ENCODE data around the gene SCYL3. TPM values are rescaled to one million over a fixed set of nuclear protein-coding genes. Genes with fewer than 3 reads are reported as not detected.

Gene SCYL3
- polyA plus RNA-seq, 1 experiment = 6.1 TPM

GRCh38 chr1:169860187-169860586, 33.5 kb downstream of the SCYL3 start:
- no peak for DNase-seq (ENCODE audit: low read depth)
- Histone ChIP-seq H3K4me3 (ENCODE audit: low read depth, low read length) (no peak overlapping the region), H3K27me3 (ENCODE audit: control insufficient read depth, insufficient read depth, low read length) (no peaks in the 10 kb centered on the region), H3K36me3 (ENCODE audit: control insufficient read depth, insufficient read depth, low read length) (peaks cover 14% of the 10 kb centered on the region)
- TF ChIP-seq, protein P1, sequence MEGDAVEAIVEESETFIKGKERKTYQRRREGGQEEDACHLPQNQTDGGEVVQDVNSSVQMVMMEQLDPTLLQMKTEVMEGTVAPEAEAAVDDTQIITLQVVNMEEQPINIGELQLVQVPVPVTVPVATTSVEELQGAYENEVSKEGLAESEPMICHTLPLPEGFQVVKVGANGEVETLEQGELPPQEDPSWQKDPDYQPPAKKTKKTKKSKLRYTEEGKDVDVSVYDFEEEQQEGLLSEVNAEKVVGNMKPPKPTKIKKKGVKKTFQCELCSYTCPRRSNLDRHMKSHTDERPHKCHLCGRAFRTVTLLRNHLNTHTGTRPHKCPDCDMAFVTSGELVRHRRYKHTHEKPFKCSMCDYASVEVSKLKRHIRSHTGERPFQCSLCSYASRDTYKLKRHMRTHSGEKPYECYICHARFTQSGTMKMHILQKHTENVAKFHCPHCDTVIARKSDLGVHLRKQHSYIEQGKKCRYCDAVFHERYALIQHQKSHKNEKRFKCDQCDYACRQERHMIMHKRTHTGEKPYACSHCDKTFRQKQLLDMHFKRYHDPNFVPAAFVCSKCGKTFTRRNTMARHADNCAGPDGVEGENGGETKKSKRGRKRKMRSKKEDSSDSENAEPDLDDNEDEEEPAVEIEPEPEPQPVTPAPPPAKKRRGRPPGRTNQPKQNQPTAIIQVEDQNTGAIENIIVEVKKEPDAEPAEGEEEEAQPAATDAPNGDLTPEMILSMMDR (IDR thresholded peaks at IDR 0.05; ENCODE audit: insufficient read depth, low read depth, low read length) = no peak
- ChIA-PET CTCF (interaction anchor here (0.7 kb wide), 1 partner anchor 59 kb away, joined by 4 read pairs; no protein-coding TSS in a partner anchor), POLR2A (no interaction called here)

GRCh38 chr1:169859001-169859400, 34.7 kb downstream of the SCYL3 start:
- no peak for DNase-seq (ENCODE audit: low read depth)
- Histone ChIP-seq H3K27me3 (ENCODE audit: control insufficient read depth, insufficient read depth, low read length) (no peaks in the 10 kb centered on the region), H3K36me3 (ENCODE audit: control insufficient read depth, insufficient read depth, low read length) (peaks cover 13% of the 10 kb centered on the region), H3K4me3 (ENCODE audit: low read depth, low read length) (no peak overlapping the region)
- POLR2A ChIA-PET = no interaction called here
- CTCF ChIA-PET = no interaction called here
- TF ChIP-seq, protein P1 (IDR thresholded peaks at IDR 0.05; ENCODE audit: insufficient read depth, low read depth, low read length) = no peak

DNA sequence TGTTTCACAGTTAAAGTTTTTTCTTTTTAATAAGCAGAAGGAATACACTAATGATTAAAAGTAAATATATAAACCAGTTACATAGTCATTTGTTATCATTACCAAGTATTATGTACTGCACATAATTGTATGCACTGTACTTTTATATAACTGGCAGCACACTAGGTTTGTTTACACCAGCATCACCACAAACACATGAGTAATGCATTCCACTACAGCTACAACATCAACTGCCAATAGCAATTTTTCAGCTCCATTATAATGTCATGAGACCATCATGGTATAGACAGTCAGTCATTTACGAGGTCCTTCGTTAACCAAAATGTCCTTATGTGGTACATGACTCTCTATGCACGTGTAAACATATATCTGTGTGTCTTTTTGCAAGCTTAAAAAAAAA, 35.2 kb downstream of the SCYL3 start:
- CTCF ChIA-PET = no interaction called here
- no peaks in the 10 kb centered on the region for H3K27me3 ChIP-seq (ENCODE audit: control insufficient read depth, insufficient read depth, low read length)
- H3K36me3 ChIP-seq (ENCODE audit: control insufficient read depth, insufficient read depth, low read length) = peaks cover 14% of the 10 kb centered on the region
- H3K4me3 ChIP-seq (ENCODE audit: low read depth, low read length) = no peak overlapping the region
- DNase-seq (ENCODE audit: low read depth) = no peak
- TF ChIP-seq, protein P1 (IDR thresholded peaks at IDR 0.05; ENCODE audit: insufficient read depth, low read depth, low read length) = no peak
- POLR2A ChIA-PET = no interaction called here

DNA sequence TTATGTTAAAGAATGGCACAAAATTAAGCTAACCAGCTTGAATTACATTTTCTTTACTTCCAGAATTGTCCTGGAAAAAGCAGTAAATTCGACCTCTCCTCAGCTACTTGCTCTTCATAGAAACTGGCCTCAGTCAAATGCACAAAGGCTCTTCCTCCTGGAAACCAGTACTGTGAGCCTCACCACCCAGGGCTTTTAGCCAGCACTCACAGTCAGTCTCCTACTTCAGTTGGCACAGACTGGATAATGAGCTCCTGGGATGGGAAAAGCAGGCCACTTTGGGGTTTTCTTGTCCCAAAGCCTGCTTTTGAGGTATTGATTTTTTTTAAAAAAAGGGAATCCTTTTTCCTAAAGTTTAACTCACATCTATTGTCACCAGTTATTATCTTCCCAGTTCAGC, 40.4 kb downstream of the SCYL3 start:
- ChIA-PET CTCF (interaction anchor here (1.6 kb wide), 1 partner anchor 12 kb away, joined by 5 read pairs; no protein-coding TSS in a partner anchor), POLR2A (no interaction called here)

DNA sequence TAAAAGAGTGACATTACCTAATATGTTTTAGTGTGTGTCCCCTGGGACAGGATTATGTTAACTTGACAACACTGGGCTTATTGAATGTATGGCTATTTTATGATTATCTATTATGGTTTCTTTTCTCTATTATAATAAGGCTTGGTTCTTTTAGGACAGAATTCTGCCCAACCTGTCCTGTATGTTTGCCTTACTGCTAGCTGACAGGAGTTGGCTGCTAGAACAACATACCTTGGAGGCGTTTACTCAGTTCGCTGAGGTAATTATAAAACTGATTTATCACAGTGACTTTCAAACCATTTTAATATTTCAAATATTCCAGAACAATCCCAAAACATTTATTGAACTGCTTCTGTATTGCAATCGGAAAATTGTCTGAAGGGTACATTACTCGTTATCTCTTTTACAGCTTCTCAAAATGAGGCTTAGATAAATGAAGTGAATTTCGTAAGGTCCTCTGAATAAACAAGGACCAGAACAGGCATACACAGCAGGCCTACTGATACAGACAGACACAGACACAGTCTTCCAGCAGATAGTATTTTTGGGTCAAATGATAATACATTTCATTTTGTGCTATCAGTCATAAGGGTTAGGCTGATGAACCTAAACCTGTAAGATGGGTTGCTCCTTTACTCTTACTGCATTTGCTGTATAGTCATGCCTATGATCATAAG, 44.2 kb downstream of the SCYL3 start:
- CTCF ChIA-PET = interaction anchor here (0.8 kb wide), 1 partner anchor 14 kb away, joined by 3 read pairs; no protein-coding TSS in a partner anchor

More for the DNA sequence above, 40.4 kb downstream of the SCYL3 start:
- no peak overlapping the region for H3K4me3 ChIP-seq (ENCODE audit: low read depth, low read length)
- DNase-seq (ENCODE audit: low read depth) = no peak
- H3K36me3 ChIP-seq (ENCODE audit: control insufficient read depth, insufficient read depth, low read length) = peaks cover 12% of the 10 kb centered on the region
- no peaks in the 10 kb centered on the region for H3K27me3 ChIP-seq (ENCODE audit: control insufficient read depth, insufficient read depth, low read length)
- TF ChIP-seq, protein P1 (IDR thresholded peaks at IDR 0.05; ENCODE audit: insufficient read depth, low read depth, low read length) = no peak

More for the DNA sequence above, 44.2 kb downstream of the SCYL3 start:
- POLR2A ChIA-PET = no interaction called here
- Histone ChIP-seq H3K27me3 (ENCODE audit: control insufficient read depth, insufficient read depth, low read length) (no peaks in the 10 kb centered on the region), H3K36me3 (ENCODE audit: control insufficient read depth, insufficient read depth, low read length) (peaks cover 10% of the 10 kb centered on the region), H3K4me3 (ENCODE audit: low read depth, low read length) (no peak overlapping the region)
- TF ChIP-seq, protein P1 (IDR thresholded peaks at IDR 0.05; ENCODE audit: insufficient read depth, low read depth, low read length) = no peak
- DNase-seq (ENCODE audit: low read depth) = no peak
